Neuronal stem cell (in vitro differentiated cells): ENCODE measurements around the gene PARG. TPM values are rescaled to one million over a fixed set of nuclear protein-coding genes. Genes with fewer than 3 reads are reported as not detected.
A peak's percentile ranks its signal among the peaks of the same experiment; 100 is the strongest.
"Not testable (repeated sequence)": the region's sequence is repeated elsewhere in the genome, so short reads cannot be mapped to it uniquely, and the experiment has no call there.

Experiments
- DNase-seq: peaks from one replicate; pipeline ENCODE4 v3.0.0-alpha.2; 2013; ENCODE audit warnings: low spot score
- H2AFZ ChIP-seq: one replicate; pipeline ENCODE4 v1.6.1; 2013; ENCODE audit warnings: mild to moderate bottlenecking, low read length, inconsistent platforms
- H2AK5ac ChIP-seq: 2 replicates; pipeline ENCODE4 v1.6.1; 2013; ENCODE audit warnings: low read depth, mild to moderate bottlenecking, inconsistent platforms, low read length, moderate library complexity, mixed read lengths
- H2BK120ac ChIP-seq: 2 replicates; pipeline ENCODE4 v1.6.1; 2013; ENCODE audit warnings: low read depth, mild to moderate bottlenecking, inconsistent platforms, low read length, moderate library complexity, mixed read lengths
- H2BK12ac ChIP-seq: one replicate; pipeline ENCODE4 v1.6.1; 2013; ENCODE audit warnings: low read length, inconsistent platforms
- H2BK15ac ChIP-seq: 2 replicates; pipeline ENCODE4 v1.6.1; 2013; ENCODE audit warnings: mild to moderate bottlenecking, low read length, inconsistent platforms, mixed read lengths
- H2BK5ac ChIP-seq: one replicate; pipeline ENCODE4 v1.6.1; 2013; ENCODE audit warnings: inconsistent platforms, mild to moderate bottlenecking, low read length, moderate library complexity
- H3K14ac ChIP-seq: one replicate; pipeline ENCODE4 v1.6.1; 2013; ENCODE audit warnings: low read length, inconsistent platforms
- H3K18ac ChIP-seq: 2 replicates; pipeline ENCODE4 v1.6.1; 2013; ENCODE audit warnings: low read length, inconsistent platforms
- H3K23ac ChIP-seq: 2 replicates; pipeline ENCODE4 v1.6.1; 2013; ENCODE audit warnings: low read depth, mild to moderate bottlenecking, mixed read lengths, low read length, inconsistent platforms; ENCODE audit not compliant: poor library complexity
- H3K27ac ChIP-seq: replicated peaks from 3 replicates; pipeline ENCODE4 v1.5.1; 2013; ENCODE audit warnings: low read length, inconsistent platforms
- H3K27me3 ChIP-seq, 3 experiments: 2 replicates each; pipeline ENCODE4 v1.6.1; 2013; ENCODE audit warnings: low read length in 3 of 3, mild to moderate bottlenecking in 2 of 3, inconsistent platforms in 1 of 3, low read depth in 1 of 3, mixed read lengths in 1 of 3, moderate library complexity in 1 of 3; ENCODE audit not compliant: control insufficient read depth in 3 of 3, insufficient read depth in 3 of 3
- H3K36me3 ChIP-seq, 2 donors: replicated peaks in 1 of 2; 2 replicates each; pipeline ENCODE4 v1.6.1; 2013; ENCODE audit warnings: low read length in 2 of 2; ENCODE audit not compliant: control insufficient read depth in 2 of 2, insufficient read depth in 2 of 2
- H3K4ac ChIP-seq: 2 replicates; pipeline ENCODE4 v1.6.1; 2013; ENCODE audit warnings: inconsistent platforms, mild to moderate bottlenecking, low read length, moderate library complexity
- H3K4me1 ChIP-seq, 2 donors: 1 replicate in 1 of 2; 2 replicates in 1 of 2; pipeline ENCODE4 v1.6.1; 2013; ENCODE audit warnings: low read length in 2 of 2, low read depth in 1 of 2; ENCODE audit not compliant: control insufficient read depth in 2 of 2, insufficient read depth in 1 of 2
- H3K4me2 ChIP-seq: one replicate; pipeline ENCODE4 v1.6.1; 2013; ENCODE audit warnings: mild to moderate bottlenecking, low read length, inconsistent platforms; ENCODE audit not compliant: insufficient read depth, poor library complexity, severe bottlenecking
- H3K4me3 ChIP-seq, 2 donors: 2 replicates each; pipeline ENCODE4 v1.5.1; 2013; ENCODE audit warnings: low read length in 2 of 2, mild to moderate bottlenecking in 2 of 2, inconsistent platforms in 1 of 2, moderate library complexity in 1 of 2
- H3K79me1 ChIP-seq: one replicate; pipeline ENCODE4 v1.6.1; 2013; ENCODE audit warnings: low read depth, mild to moderate bottlenecking, inconsistent platforms, low read length, moderate library complexity
- H3K9ac ChIP-seq: one replicate; pipeline ENCODE4 v1.6.1; 2013; ENCODE audit warnings: mild to moderate bottlenecking, low read depth, low read length, inconsistent platforms; ENCODE audit not compliant: poor library complexity
- H3K9me3 ChIP-seq, 2 donors: replicated peaks in 1 of 2; 2 replicates each; pipeline versions ENCODE3 to v1.6.1; 2013; ENCODE audit warnings: low read length in 2 of 2, mild to moderate bottlenecking in 2 of 2, inconsistent platforms in 1 of 2, low read depth in 1 of 2, mixed read lengths in 1 of 2, moderate library complexity in 1 of 2; ENCODE audit not compliant: control insufficient read depth in 2 of 2, insufficient read depth in 1 of 2
- H4K8ac ChIP-seq: one replicate; pipeline ENCODE4 v1.6.1; 2013; ENCODE audit warnings: low read depth, mild to moderate bottlenecking, inconsistent platforms, low read length, moderate library complexity
- H4K91ac ChIP-seq: one replicate; pipeline ENCODE4 v1.6.1; 2013; ENCODE audit warnings: low read length, low read depth, mild to moderate bottlenecking, inconsistent platforms; ENCODE audit not compliant: poor library complexity
- WGBS, 2 donors: extraction: QIAGEN DNeasy Blood & Tissue Kit; methylation state at CpG; one replicate each; pipeline ENCODE4 v1.1.7; 2013; ENCODE audit warnings: missing lambda C conversion rate in 2 of 2, mixed read lengths in 1 of 2; ENCODE audit not compliant: insufficient read length in 2 of 2, insufficient replicate concordance in 1 of 2; ENCODE audit errors: extremely low coverage in 2 of 2; 5-methylcytosine and 5-hydroxymethylcytosine counted together
- polyA plus RNA-seq, 2 experiments: library from polyadenylated mRNA; stranded (reverse); fragments of 200-250 nt; gene quantifications; one replicate each; pipeline ENCODE4 v1.2.3, GENCODE V29; 2013

PARG gene
- polyA plus RNA-seq (2013, experiment 1 of 2), result 20.9 TPM
- 20.0 TPM for polyA plus RNA-seq (2013, experiment 2 of 2)

DNA sequence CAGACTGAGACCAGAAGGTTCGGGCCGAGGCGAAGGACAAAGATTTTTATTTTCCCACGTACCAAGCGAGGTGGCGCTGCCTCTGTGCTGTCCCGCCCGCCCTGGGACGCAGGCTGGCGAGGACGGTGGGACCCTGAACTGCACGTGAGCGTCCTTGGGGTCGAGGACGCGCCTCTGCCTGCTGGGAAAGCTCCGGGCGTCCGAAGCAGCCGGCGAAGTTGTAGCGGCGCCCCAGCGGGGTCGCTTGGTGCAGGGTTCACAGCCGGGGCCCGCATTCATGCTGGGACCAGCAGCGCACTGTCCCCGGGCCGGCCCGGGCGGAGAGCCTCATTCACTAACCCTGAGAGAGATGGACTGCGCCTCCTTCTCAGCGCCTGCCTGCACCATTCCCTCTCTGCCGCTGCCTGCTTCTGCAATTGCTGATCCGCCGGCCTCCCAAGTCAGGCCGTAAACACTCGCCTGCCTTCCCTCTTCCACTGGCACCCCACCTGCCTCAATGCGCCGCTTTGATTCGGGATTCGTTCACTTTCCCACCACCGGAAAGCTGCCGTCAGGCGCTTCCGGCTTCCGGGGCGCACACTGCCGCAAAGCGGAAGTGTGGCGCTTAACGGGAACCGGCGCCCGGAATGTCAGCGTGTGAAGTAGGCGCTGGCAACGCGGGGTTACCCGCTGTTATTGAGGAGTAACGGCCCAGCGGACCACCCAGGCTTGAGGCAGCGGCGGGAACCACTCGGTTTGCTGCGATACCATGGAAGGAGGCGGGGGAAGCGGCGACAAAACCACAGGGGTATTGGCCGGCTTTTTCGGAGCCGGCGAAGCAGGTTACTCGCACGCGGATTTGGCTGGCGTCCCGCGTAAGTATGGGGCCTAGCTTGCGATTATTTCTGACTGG lies at the start of gene PARG, which contains the start of gene TIMM23B:
PARG (minus strand) TSS at position 581 of the 892 bp plus-strand sequence; CDS start at position 279, 302 bp downstream.
TIMM23B (plus strand) TSS at position 607 of the 892 bp plus-strand sequence; CDS start at position 749, 142 bp downstream.
- not testable (repeated sequence) for H3K4me1 ChIP-seq, H3K14ac ChIP-seq, H3K9me3 ChIP-seq, H2BK5ac ChIP-seq, H4K8ac ChIP-seq, H3K18ac ChIP-seq, H2AK5ac ChIP-seq, H3K27ac ChIP-seq, H3K4ac ChIP-seq, H3K27me3 ChIP-seq, H2BK15ac ChIP-seq, H3K36me3 ChIP-seq, H2BK12ac ChIP-seq, H2BK120ac ChIP-seq, H4K91ac ChIP-seq, H3K79me1 ChIP-seq
- WGBS, 2 donors, result no CpG with 5 or more reads among the region's 81 CpGs
- Histone ChIP-seq H2AFZ (peak within 1 kb of the TSS; percentile 83), H3K9ac (peak within 1 kb of the TSS; percentile 88), H3K4me3 (peak within 1 kb of the TSS; percentile 70 to 94), H3K23ac (peak within 1 kb of the TSS; percentile 73), H3K4me2 (peak within 1 kb of the TSS; percentile 57)
- peak; percentile 80 for DNase-seq

DNA sequence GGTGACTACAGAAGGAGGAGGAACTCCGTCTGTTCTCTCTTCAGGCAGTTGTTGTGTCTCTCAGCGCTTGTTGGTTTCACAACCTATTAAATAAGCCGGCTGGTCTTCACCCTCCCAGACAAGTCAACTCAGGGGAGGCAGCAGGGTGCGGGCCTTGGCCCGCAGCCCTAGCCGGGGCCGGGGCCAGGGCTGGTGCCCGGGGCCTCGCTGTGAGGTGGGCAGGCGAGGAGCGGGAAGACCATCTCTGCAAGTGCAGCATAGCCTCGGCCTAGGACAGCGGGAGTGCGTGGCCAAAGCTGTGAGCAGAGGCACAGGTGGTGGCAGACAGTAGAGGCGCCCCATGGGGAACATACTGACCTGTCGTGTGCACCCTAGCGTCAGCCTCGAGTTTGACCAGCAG lies 46.5 kb upstream of the PARG start, which contains the start of gene AGAP6:
AGAP6 (plus strand) TSS at position 31 of the 400 bp plus-strand sequence; CDS start at position 341, 310 bp downstream.
- not testable (repeated sequence) for H3K14ac ChIP-seq, H3K4ac ChIP-seq
- no CpG with 5 or more reads among the region's 18 CpGs for WGBS, 2 donors

DNA sequence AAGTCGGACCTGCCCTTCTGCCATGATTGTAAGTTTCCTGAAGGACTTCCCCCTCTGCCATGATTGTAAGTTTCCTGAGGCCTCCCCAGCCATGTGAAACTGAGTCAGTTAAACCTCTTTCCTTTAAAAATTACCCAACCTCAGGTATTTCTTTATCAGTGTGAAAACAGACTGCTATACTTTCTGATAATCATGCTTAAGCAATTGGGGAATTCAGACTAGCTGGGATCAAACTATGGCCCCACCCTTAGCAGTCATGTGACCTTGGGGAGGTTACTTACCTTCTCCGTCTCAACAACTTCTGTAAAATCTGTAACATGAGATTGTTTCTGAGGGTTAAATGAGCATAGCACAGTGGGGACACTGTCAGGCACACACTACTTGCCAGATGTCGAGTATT lies 45.4 kb upstream of the PARG start:
- H3K23ac ChIP-seq, H3K4me1 ChIP-seq, H3K4me2 ChIP-seq, H2BK12ac ChIP-seq, H3K9me3 ChIP-seq, H3K4ac ChIP-seq, H2AK5ac ChIP-seq, H3K36me3 ChIP-seq, H3K79me1 ChIP-seq, H4K91ac ChIP-seq, H2AFZ ChIP-seq, H2BK5ac ChIP-seq, DNase-seq, H4K8ac ChIP-seq, H3K14ac ChIP-seq, H3K9ac ChIP-seq, H3K27me3 ChIP-seq, H3K4me3 ChIP-seq, H2BK120ac ChIP-seq, H3K27ac ChIP-seq, H3K18ac ChIP-seq, H2BK15ac ChIP-seq: not testable (repeated sequence)
- no CpG with 5 or more reads among the region's 3 CpGs for WGBS, 2 donors

More for the DNA sequence above, 46.5 kb upstream of the PARG start, which contains the start of gene AGAP6:
- H3K9ac ChIP-seq, H3K27ac ChIP-seq, H3K4me1 ChIP-seq, H2BK5ac ChIP-seq, H3K23ac ChIP-seq, H3K9me3 ChIP-seq, H3K4me3 ChIP-seq, H2BK15ac ChIP-seq, H3K27me3 ChIP-seq, H3K18ac ChIP-seq, H4K91ac ChIP-seq, H3K4me2 ChIP-seq, H2BK120ac ChIP-seq, H2AK5ac ChIP-seq, H3K36me3 ChIP-seq, H4K8ac ChIP-seq, H2AFZ ChIP-seq, H2BK12ac ChIP-seq, DNase-seq, H3K79me1 ChIP-seq: not testable (repeated sequence)

DNA sequence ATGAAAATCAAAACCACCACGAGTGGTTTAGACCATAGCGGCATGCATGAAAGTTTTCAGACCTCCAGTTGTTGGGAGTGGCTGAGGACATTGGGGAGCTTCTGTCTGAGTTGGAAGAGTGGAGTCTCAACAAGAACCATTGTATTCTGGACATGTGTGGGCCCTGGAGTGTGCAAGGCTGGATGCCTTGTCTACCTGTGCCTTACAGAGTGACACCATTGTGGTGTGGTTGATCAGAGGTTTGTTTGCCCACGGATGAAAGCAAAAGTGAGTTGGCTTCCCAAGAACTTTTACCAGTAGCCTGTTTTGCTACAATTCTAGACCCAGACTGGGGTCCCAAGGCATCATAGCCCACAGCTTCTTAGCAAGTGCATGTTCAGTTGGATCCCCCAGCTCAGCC lies 35.9 kb upstream of the PARG start:
- DNase-seq, H3K4ac ChIP-seq, H3K23ac ChIP-seq, H2BK120ac ChIP-seq, H3K4me1 ChIP-seq, H2AK5ac ChIP-seq, H4K91ac ChIP-seq, H4K8ac ChIP-seq, H3K36me3 ChIP-seq, H3K4me3 ChIP-seq, H3K14ac ChIP-seq, H3K27ac ChIP-seq, H2BK15ac ChIP-seq, H3K4me2 ChIP-seq, H3K9me3 ChIP-seq, H3K18ac ChIP-seq, H3K79me1 ChIP-seq, H3K9ac ChIP-seq, H3K27me3 ChIP-seq, H2AFZ ChIP-seq, H2BK5ac ChIP-seq, H2BK12ac ChIP-seq: not testable (repeated sequence)
- WGBS, 2 donors, result no CpG with 5 or more reads among the region's 3 CpGs
